ENCODE data around the gene BRD1. TPM values are rescaled to one million over a fixed set of nuclear protein-coding genes. Genes with fewer than 3 reads are reported as not detected.

The BRD1 gene
- total RNA-seq, 2 experiments from 2014 or later: 43.0 to 44.3 TPM

- no peak for DNase-seq
- peak; percentile 31 for ATAC-seq
- Mint-ChIP-seq H3K27ac (peak overlapping the region; percentile 30), H3K4me3 (no peak overlapping the region), H3K4me1 (ENCODE audit: low read depth) (peaks cover 53% of the 10 kb centered on the region), H3K36me3 (ENCODE audit: low read depth) (peaks cover 49% of the 10 kb centered on the region), H3K27me3 (ENCODE audit: low read depth) (no peaks in the 10 kb centered on the region), H3K9me3 (ENCODE audit: insufficient read depth) (peaks cover 20% of the 10 kb centered on the region)
- ChIA-PET POLR2A (no interaction called here), CTCF (no interaction called here)
Measured at GRCh38 chr22:49863931-49864330, 36.3 kb upstream of the BRD1 start.

GRCh38 chr22:49862496-49862776 lies 34.8 kb upstream of the BRD1 start:
- Mint-ChIP-seq H3K9me3 (ENCODE audit: insufficient read depth) (peaks cover 18% of the 10 kb centered on the region), H3K4me1 (ENCODE audit: low read depth) (peaks cover 47% of the 10 kb centered on the region), H3K27ac (no peak overlapping the region), H3K4me3 (no peak overlapping the region), H3K36me3 (ENCODE audit: low read depth) (peaks cover 42% of the 10 kb centered on the region), H3K27me3 (ENCODE audit: low read depth) (no peaks in the 10 kb centered on the region)
- ATAC-seq (no peak), DNase-seq (no peak)
- POLR2A ChIA-PET: no interaction called here
- CTCF ChIA-PET: no interaction called here

- Mint-ChIP-seq H3K4me1 (ENCODE audit: low read depth) (peaks cover 44% of the 10 kb centered on the region), H3K9me3 (ENCODE audit: insufficient read depth) (peaks cover 15% of the 10 kb centered on the region), H3K27ac (peak overlapping the region; percentile 0), H3K36me3 (ENCODE audit: low read depth) (peaks cover 37% of the 10 kb centered on the region), H3K27me3 (ENCODE audit: low read depth) (no peaks in the 10 kb centered on the region), H3K4me3 (no peak overlapping the region)
- DNase-seq: no peak
- ATAC-seq: no peak
- ChIA-PET POLR2A (no interaction called here), CTCF (interaction anchor here (1.3 kb wide), 1 partner anchor 94 kb away, joined by 3 read pairs; no protein-coding TSS in a partner anchor)
Measured at GRCh38 chr22:49861642-49862495, 34.2 kb upstream of the BRD1 start.

DNA sequence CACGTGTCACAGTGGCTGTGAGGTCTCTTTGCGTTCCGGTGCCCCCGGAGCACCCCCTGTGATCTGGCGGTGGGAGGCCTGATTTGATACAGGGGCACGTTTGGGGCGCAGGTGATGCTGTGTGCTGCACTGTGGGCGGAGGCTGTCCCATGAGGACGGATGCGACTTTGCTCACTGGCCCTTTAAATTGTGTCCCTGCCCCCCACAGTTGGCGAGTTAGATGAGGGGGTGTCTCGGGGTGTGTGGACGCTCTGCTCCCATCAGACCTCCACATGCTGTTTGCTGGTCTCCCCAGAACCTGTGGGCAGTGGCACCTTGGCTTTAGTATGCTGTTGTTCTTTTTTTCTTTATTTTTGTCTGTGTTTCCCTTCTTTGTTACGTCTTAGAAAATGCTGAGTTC lies 31.2 kb upstream of the BRD1 start:
- DNase-seq (no peak), ATAC-seq (no peak)
- peaks cover 47% of the 10 kb centered on the region for H3K4me1 Mint-ChIP-seq (ENCODE audit: low read depth)
- no peaks in the 10 kb centered on the region for H3K9me3 Mint-ChIP-seq (ENCODE audit: insufficient read depth)
- ChIA-PET POLR2A (no interaction called here), CTCF (no interaction called here)
- peaks cover 25% of the 10 kb centered on the region for H3K36me3 Mint-ChIP-seq (ENCODE audit: low read depth)
- H3K4me3 Mint-ChIP-seq: no peak overlapping the region
- no peak overlapping the region for H3K27ac Mint-ChIP-seq
- H3K27me3 Mint-ChIP-seq (ENCODE audit: low read depth): no peaks in the 10 kb centered on the region

- ChIA-PET POLR2A (interaction anchor here (2.5 kb wide), 1 partner anchor 31 kb away, joined by 19 read pairs; no protein-coding TSS in a partner anchor), CTCF (interaction anchor here (0.8 to 1.1 kb wide), 3 partner anchors 9 to 174 kb away, joined by 3 read pairs; no protein-coding TSS in a partner anchor)
- no peak for DNase-seq
- no peak for ATAC-seq
- Mint-ChIP-seq H3K36me3 (ENCODE audit: low read depth) (peaks cover 21% of the 10 kb centered on the region), H3K27me3 (ENCODE audit: low read depth) (no peaks in the 10 kb centered on the region), H3K4me3 (no peak overlapping the region), H3K27ac (no peak overlapping the region), H3K9me3 (ENCODE audit: insufficient read depth) (no peaks in the 10 kb centered on the region), H3K4me1 (ENCODE audit: low read depth) (peaks cover 42% of the 10 kb centered on the region)
Measured at GRCh38 chr22:49856766-49857618, 29.3 kb upstream of the BRD1 start.

DNA sequence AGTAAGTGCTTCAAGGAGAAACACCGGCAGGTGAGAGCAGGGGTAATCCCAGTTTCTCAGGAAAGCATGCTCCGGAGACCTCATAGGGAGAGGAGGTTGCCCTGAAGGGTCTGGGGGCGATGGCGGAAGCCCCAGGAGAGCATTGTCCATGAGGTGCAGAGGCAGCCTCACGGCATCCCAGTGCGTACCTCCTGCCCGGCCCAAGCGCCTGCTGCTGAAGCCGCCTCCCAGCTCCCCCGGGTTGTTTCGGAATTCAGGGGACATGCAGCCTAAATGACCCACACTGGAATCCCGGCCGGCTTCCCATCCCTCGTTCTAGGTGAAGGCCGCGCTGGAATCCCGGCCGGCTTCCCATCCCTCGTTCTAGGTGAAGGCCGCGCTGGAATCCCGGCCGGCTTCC lies 28.7 kb upstream of the BRD1 start:
- H3K4me1 Mint-ChIP-seq (ENCODE audit: low read depth): peaks cover 43% of the 10 kb centered on the region
- CTCF ChIA-PET: interaction anchor here (0.8 to 1.5 kb wide), 6 partner anchors 12 to 174 kb away, joined by 3 to 8 read pairs (median 3); no protein-coding TSS in a partner anchor
- H3K9me3 Mint-ChIP-seq (ENCODE audit: insufficient read depth): no peaks in the 10 kb centered on the region
- peak overlapping the region; percentile 97 for H3K4me3 Mint-ChIP-seq
- POLR2A ChIA-PET: interaction anchor here (0.6 to 2.5 kb wide), 5 partner anchors 17 to 116 kb away, joined by 3 to 19 read pairs (median 4); no protein-coding TSS in a partner anchor
- no peak for DNase-seq
- no peak for ATAC-seq
- peaks cover 21% of the 10 kb centered on the region for H3K36me3 Mint-ChIP-seq (ENCODE audit: low read depth)
- no peak overlapping the region for H3K27ac Mint-ChIP-seq
- peaks cover 3% of the 10 kb centered on the region for H3K27me3 Mint-ChIP-seq (ENCODE audit: low read depth)

GRCh38 chr22:49855251-49855911 lies 27.7 kb upstream of the BRD1 start:
- Mint-ChIP-seq H3K36me3 (ENCODE audit: low read depth) (peaks cover 21% of the 10 kb centered on the region), H3K27ac (peak overlapping the region; percentile 93), H3K4me3 (peak overlapping the region; percentile 97), H3K4me1 (ENCODE audit: low read depth) (peaks cover 48% of the 10 kb centered on the region), H3K27me3 (ENCODE audit: low read depth) (peaks cover 6% of the 10 kb centered on the region), H3K9me3 (ENCODE audit: insufficient read depth) (no peaks in the 10 kb centered on the region)
- no peak for DNase-seq
- ChIA-PET CTCF (interaction anchor here (0.8 to 1.9 kb wide), 10 partner anchors 13 to 175 kb away, joined by 3 to 8 read pairs (median 3); no protein-coding TSS in a partner anchor), POLR2A (interaction anchor here (0.7 to 2.5 kb wide), 10 partner anchors 13 to 335 kb away, joined by 3 to 19 read pairs (median 4); no protein-coding TSS in a partner anchor)
- no peak for ATAC-seq

GRCh38 chr22:49853981-49854831 lies 26.5 kb upstream of the BRD1 start:
- Mint-ChIP-seq H3K36me3 (ENCODE audit: low read depth) (peaks cover 21% of the 10 kb centered on the region), H3K4me1 (ENCODE audit: low read depth) (peaks cover 54% of the 10 kb centered on the region), H3K27me3 (ENCODE audit: low read depth) (peaks cover 6% of the 10 kb centered on the region), H3K4me3 (peak overlapping the region; percentile 97), H3K9me3 (ENCODE audit: insufficient read depth) (no peaks in the 10 kb centered on the region), H3K27ac (peak overlapping the region; percentile 93)
- ChIA-PET POLR2A (interaction anchor here (1.1 to 2.5 kb wide), 7 partner anchors 14 to 71 kb away, joined by 3 to 19 read pairs (median 7); no protein-coding TSS in a partner anchor), CTCF (interaction anchor here (1.7 to 1.9 kb wide), 2 partner anchors 23 to 87 kb away, joined by 4 to 8 read pairs; no protein-coding TSS in a partner anchor)
- DNase-seq (peak; percentile 50), ATAC-seq (peak; percentile 37)

DNA sequence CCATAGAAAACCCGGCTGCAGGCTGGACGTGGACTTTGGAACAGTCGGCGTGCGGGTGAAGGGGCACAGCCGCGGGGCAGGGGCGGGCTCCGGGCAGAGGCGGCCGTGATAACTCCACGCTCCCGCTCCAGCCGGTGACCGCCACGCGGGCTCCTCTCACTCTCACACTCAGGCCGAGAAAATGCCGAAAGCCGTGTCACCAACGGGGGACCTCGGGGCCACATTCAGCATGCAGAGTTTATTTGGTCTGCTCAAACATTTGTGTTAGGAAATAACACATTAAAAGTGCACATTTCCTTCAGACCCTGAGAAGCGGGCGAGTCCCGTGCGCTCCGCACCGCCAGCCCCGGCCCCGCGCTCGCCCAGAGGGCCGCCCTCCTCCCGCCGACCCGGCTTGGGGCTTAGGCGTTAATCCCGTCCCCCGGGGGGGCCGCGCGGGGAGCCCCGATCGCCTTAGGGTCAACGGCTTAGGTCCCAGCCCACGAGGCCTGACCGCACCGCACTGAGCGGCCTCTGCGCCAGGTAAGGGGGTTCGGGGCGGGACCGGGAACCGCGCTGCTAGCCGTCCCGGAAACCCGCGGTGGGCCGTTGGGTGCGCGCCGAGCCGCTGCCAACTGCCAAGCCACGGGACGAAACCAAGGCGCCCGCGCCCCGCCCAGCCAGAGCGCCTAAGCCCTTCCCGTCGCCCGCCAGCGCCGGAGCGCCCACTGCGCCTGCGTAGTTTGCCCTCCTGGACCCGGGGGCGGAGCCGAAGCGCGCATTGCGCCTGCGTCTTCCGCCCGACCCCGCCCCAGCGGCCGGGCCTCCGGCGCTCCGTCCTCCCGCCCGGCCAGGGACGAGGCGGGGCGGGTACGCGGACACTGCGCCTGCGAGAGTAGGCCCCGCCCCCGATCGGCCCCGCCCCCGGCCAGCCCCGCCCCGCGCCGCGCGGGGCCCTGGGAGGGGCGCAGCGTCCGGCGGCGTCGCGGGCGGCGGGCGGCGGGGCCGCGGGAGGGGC lies 25.5 kb upstream of the BRD1 start, which contains the start of gene ZBED4:
Gene ZBED4, plus strand, starts transcription at position 947 of the 997 bp plus-strand sequence. CDS start 29,819 bp downstream, outside the sequence.
- Mint-ChIP-seq H3K27ac (peak within 1 kb of the TSS; percentile 93), H3K27me3 (ENCODE audit: low read depth) (peaks cover 8% of the 10 kb centered on the region), H3K4me1 (ENCODE audit: low read depth) (peaks cover 48% of the 10 kb centered on the region), H3K9me3 (ENCODE audit: insufficient read depth) (no peaks in the 10 kb centered on the region), H3K36me3 (ENCODE audit: low read depth) (peaks cover 14% of the 10 kb centered on the region), H3K4me3 (peak within 1 kb of the TSS; percentile 97)
- DNase-seq: peak; percentile 98
- ChIA-PET POLR2A (interaction anchor here (0.7 to 1.6 kb wide), 4 partner anchors 10 to 24 kb away, joined by 3 read pairs; no protein-coding TSS in a partner anchor), CTCF (interaction anchor here (1.3 to 1.5 kb wide), 2 partner anchors 13 to 15 kb away, joined by 3 to 5 read pairs; no protein-coding TSS in a partner anchor)
- ATAC-seq: peak; percentile 83

Data from activated CD8-positive, alpha-beta T cell treated with anti-CD3 and anti-CD28 coated beads, Interleukin-2, amount 10 ng/mL, durations not matched to agents 7 days and 5 days (primary cell).